ENCODE measurements around the gene SPG7. TPM values are rescaled to one million over a fixed set of nuclear protein-coding genes. Genes with fewer than 3 reads are reported as not detected.

The SPG7 gene
- total RNA-seq, 2 donors from 2014 or later = 107 to 152 TPM

GRCh38 chr16:89541792-89542191, 33.6 kb downstream of the SPG7 start:
- intact Hi-C loops (cut with DNase I) = no loop called here
- no peaks in the 10 kb centered on the region for H3K9me3 ChIP-seq
- no peak overlapping the region for H3K4me3 ChIP-seq
- H3K27me3 ChIP-seq = no peaks in the 10 kb centered on the region
- no peak for ATAC-seq
- WGBS, 2 donors = 91 to 94% methylated on average over 4 to 21 of the region's 21 CpGs
- DNase-seq = no peak
- TF ChIP-seq CTCF (IDR thresholded peaks at IDR 0.05) (no peak), POLR2A (IDR thresholded peaks at IDR 0.05) (no peak)
- H3K4me1 ChIP-seq = no peaks in the 10 kb centered on the region
- no peak overlapping the region for H3K27ac ChIP-seq
- H3K36me3 ChIP-seq (replicated peaks in 1 of 2; ENCODE audit: insufficient read depth in 1 of 2, low read depth in 2 of 2) = peaks cover 3 to 15% of the 10 kb centered on the region in 2 donors

DNA sequence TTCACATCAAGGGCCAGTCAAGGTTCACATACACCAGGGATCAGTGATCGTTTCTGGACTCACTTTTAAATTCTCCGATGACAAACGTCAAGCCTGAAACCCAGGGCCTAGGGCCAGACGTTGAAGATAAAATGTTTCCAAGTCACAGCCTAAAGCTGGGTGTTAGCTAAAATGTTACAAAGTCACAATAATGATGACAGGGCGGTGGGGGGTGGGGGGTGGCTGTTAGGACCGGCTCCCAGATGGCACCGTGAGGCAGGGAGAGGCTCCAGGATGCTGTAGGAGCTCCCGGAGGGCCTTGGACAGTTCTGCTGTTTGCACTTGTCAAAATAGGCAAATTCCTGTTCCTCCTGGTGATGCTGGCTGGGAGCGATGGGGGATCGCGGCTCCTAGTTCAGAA, 35.9 kb downstream of the SPG7 start:
- DNase-seq (no peak), ATAC-seq (no peak)
- Histone ChIP-seq H3K4me1 (no peaks in the 10 kb centered on the region), H3K27ac (no peak overlapping the region), H3K27me3 (no peaks in the 10 kb centered on the region), H3K36me3 (replicated peaks in 1 of 2; ENCODE audit: insufficient read depth in 1 of 2, low read depth in 2 of 2) (no peaks in the 10 kb centered on the region), H3K9me3 (no peaks in the 10 kb centered on the region), H3K4me3 (no peak overlapping the region)
- intact Hi-C loops (cut with DNase I) = no loop called here
- WGBS, 2 donors = 79 to 92% methylated on average over 5 to 11 of the region's 11 CpGs
- TF ChIP-seq POLR2A (IDR thresholded peaks at IDR 0.05) (no peak), CTCF (IDR thresholded peaks at IDR 0.05) (no peak)

- H3K4me3 ChIP-seq = no peak overlapping the region
- no peak for DNase-seq
- no peaks in the 10 kb centered on the region for H3K36me3 ChIP-seq (replicated peaks in 1 of 2; ENCODE audit: insufficient read depth in 1 of 2, low read depth in 2 of 2)
- no peak for ATAC-seq
- TF ChIP-seq POLR2A (IDR thresholded peaks at IDR 0.05) (no peak), CTCF (IDR thresholded peaks at IDR 0.05) (no peak)
- H3K27ac ChIP-seq = no peak overlapping the region
- intact Hi-C loops (cut with DNase I) = no loop called here
- WGBS, 2 donors = 88 to 93% methylated on average over 9 to 13 of the region's 13 CpGs
- H3K4me1 ChIP-seq = no peaks in the 10 kb centered on the region
- no peaks in the 10 kb centered on the region for H3K27me3 ChIP-seq
- no peaks in the 10 kb centered on the region for H3K9me3 ChIP-seq
These were observed 36.5 kb downstream of the SPG7 start for GRCh38 chr16:89544713-89545043.

DNA sequence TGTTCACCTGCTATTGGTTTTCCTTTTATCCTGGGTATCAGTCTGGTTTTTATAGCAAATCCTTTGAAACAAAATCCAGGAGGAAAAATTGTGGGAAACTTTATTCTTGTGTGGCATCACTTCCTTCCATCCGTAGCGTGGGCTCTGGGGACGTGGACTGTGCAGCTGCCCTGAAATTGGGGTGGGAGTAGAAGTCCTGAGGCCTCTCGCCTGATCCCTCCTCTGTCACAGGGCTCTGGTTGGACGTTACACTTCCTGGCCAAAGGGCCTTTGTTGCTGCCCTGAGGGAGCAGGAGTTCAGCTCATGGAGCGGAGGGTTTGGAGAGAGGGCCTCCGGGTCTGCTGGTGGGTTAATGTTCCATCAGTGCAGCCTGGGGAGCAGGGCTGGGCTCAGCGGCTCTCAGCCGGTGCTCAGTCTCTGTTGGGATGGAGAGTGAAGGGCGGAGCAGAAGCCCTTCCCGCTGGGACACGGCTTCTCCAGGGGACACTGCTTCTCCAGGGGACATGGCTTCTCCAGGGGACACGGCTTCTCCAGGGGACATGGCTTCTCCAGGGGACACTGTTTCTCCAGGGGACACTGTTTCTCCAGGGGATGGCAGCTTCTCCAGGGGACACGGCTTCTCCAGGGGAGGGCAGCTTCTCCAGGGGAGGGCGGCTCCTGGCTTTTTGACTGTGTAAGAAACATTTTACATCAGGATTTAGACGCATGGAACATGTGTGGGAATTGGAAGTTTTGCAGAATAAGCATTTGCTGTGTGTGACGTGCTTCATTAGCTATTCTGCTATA, 37.0 kb downstream of the SPG7 start:
- no peak overlapping the region for H3K27ac ChIP-seq
- no peak for ATAC-seq
- H3K4me3 ChIP-seq = no peak overlapping the region
- intact Hi-C loops (cut with DNase I) = no loop called here
- 88 to 92% methylated on average over 13 to 17 of the region's 17 CpGs for WGBS, 2 donors
- TF ChIP-seq CTCF (IDR thresholded peaks at IDR 0.05) = no peak
- TF ChIP-seq POLR2A (IDR thresholded peaks at IDR 0.05) = no peak
- H3K27me3 ChIP-seq = no peaks in the 10 kb centered on the region
- DNase-seq = no peak
- no peaks in the 10 kb centered on the region for H3K36me3 ChIP-seq (replicated peaks in 1 of 2; ENCODE audit: insufficient read depth in 1 of 2, low read depth in 2 of 2)
- no peaks in the 10 kb centered on the region for H3K9me3 ChIP-seq
- H3K4me1 ChIP-seq = no peaks in the 10 kb centered on the region
